Measurements from ENCODE around the gene HSPB3. TPM values are rescaled to one million over a fixed set of nuclear protein-coding genes. Genes with fewer than 3 reads are reported as not detected.
A peak's percentile ranks its signal among the peaks of the same experiment; 100 is the strongest.

HSPB3 gene
- total and polyA plus RNA-seq, 2 of the 4 experiments (the other 2 are of a cell fraction), result 0.31 to 0.54 TPM

- no TSS peak for BruUV-seq (replicated peaks)
- no peak overlapping the region for H2AK9ac ChIP-seq (replicated peaks; ENCODE audit: low read depth, low read length, poor library complexity)
- H4K8ac ChIP-seq (ENCODE audit: low read depth in 2 of 2, low read length in 2 of 2), result no peak overlapping the region
- no peak overlapping the region for H3K14ac ChIP-seq (replicated peaks; ENCODE audit: low read depth, low read length)
- no peak overlapping the region for H2BK120ac ChIP-seq (ENCODE audit: low read depth, low read length)
- no peak overlapping the region for H3K4me3 ChIP-seq (ENCODE audit: insufficient read depth, low read depth, low read length)
- H4K91ac ChIP-seq (ENCODE audit: insufficient read depth, low read depth, low read length), result no peak overlapping the region
- no peak overlapping the region for H3K4ac ChIP-seq (ENCODE audit: low read depth, low read length)
- no peak overlapping the region for H2AK5ac ChIP-seq (ENCODE audit: low read depth, low read length)
- no peak overlapping the region for H4K5ac ChIP-seq (ENCODE audit: low read depth, low read length)
- H3K9ac ChIP-seq (ENCODE audit: low read depth, low read length), result no peak overlapping the region
- ChIA-PET POLR2A (ENCODE audit: unreplicated experiment) (no interaction called here), CTCF (no interaction called here)
- peak overlapping the region; percentile 9; the same call in 1 of the 2 replicates for H3K23ac ChIP-seq (ENCODE audit: low read depth, low read length)
- no peak overlapping the region for H2AFZ ChIP-seq (replicated peaks; ENCODE audit: low read length, poor library complexity)
- H2BK15ac ChIP-seq (ENCODE audit: low read depth, low read length), result no peak overlapping the region; the same call in 2 of the 3 replicates
- DNase-seq (no peak), ATAC-seq (ENCODE audit: low read depth) (no peak)
- no peaks in the 10 kb centered on the region for H3K79me1 ChIP-seq (ENCODE audit: low read depth in 1 of 2, low read length in 2 of 2)
- in situ Hi-C loops (cut with MboI; ENCODE audit: low sequenced_read_pairs), result loop anchor here (5.0 kb wide), 1 partner anchor 36 kb away; no protein-coding TSS in a partner anchor
- no peak overlapping the region for H3K56ac ChIP-seq (ENCODE audit: extremely low read depth, insufficient read depth, low read length)
- no peak overlapping the region for H2BK5ac ChIP-seq (ENCODE audit: low read depth, low read length, poor library complexity, severe bottlenecking)
- no peaks in the 10 kb centered on the region for H3K9me3 ChIP-seq (ENCODE audit: control insufficient read depth, insufficient read depth, low read length)
- TF ChIP-seq MAFK (IDR thresholded peaks at IDR 0.05; ENCODE audit: low read depth, low read length), result no peak
- TF ChIP-seq CEBPB (IDR thresholded peaks at IDR 0.05; ENCODE audit: low read depth, low read length), result no peak
- no peak for TF ChIP-seq USF2 (IDR thresholded peaks at IDR 0.05; ENCODE audit: low read depth, low read length)
- TF ChIP-seq MAZ (IDR thresholded peaks at IDR 0.05; ENCODE audit: borderline replicate concordance, low read depth, low read length), result no peak
- no peak for TF ChIP-seq CHD1 (IDR thresholded peaks at IDR 0.05; ENCODE audit: low read depth, low read length)
- TF ChIP-seq CTCF (conservative IDR thresholded peaks at IDR 0.05; ENCODE audit: low read depth, low read length), result no peak
- TF ChIP-seq NFE2L2 (IDR thresholded peaks at IDR 0.05; ENCODE audit: low read depth, low read length), result no peak
- no peak for TF ChIP-seq POLR2A (IDR thresholded peaks at IDR 0.05; ENCODE audit: low read depth, low read length)
- TF ChIP-seq RAD21 (IDR thresholded peaks at IDR 0.05; ENCODE audit: low read length), result no peak
- no peak for TF ChIP-seq RCOR1 (IDR thresholded peaks at IDR 0.05; ENCODE audit: insufficient replicate concordance, low read length)
- TF ChIP-seq ELK1 (IDR thresholded peaks at IDR 0.05; ENCODE audit: borderline replicate concordance, low read depth, low read length), result no peak
- no peak for TF ChIP-seq MXI1 (IDR thresholded peaks at IDR 0.05; ENCODE audit: borderline replicate concordance, low read depth, low read length)
- TF ChIP-seq FOS (IDR thresholded peaks at IDR 0.05; ENCODE audit: low read depth, low read length), result no peak
- no peak for TF ChIP-seq BHLHE40 (IDR thresholded peaks at IDR 0.05; ENCODE audit: low read depth, low read length)
- no peak for TF ChIP-seq RFX5 (IDR thresholded peaks at IDR 0.05; ENCODE audit: low read depth, low read length)
- TF ChIP-seq SMC3 (IDR thresholded peaks at IDR 0.05; ENCODE audit: low read depth, low read length), result no peak
- H3K36me3 ChIP-seq (ENCODE audit: control insufficient read depth, insufficient read depth, low read length), result no peaks in the 10 kb centered on the region
- no peaks in the 10 kb centered on the region for H4K20me1 ChIP-seq (ENCODE audit: insufficient read depth, low read length)
- no peak overlapping the region for H3K18ac ChIP-seq (ENCODE audit: low read depth, low read length)
- intact Hi-C loops (cut with micrococcal nuclease), result loop anchor here (10.0 kb wide), 1 partner anchor 419 kb away; no protein-coding TSS in a partner anchor
- WGBS, 2 experiments (ENCODE audit: extremely low coverage in 2 of 2, insufficient read length in 1 of 2), result 88% methylated on average over 1 of the region's 2 CpGs; no CpG with 5 or more reads in 1 of the 2 experiments
- no peak overlapping the region for H2BK20ac ChIP-seq (ENCODE audit: low read depth, low read length)
- H3K4me1 ChIP-seq (ENCODE audit: control insufficient read depth, insufficient read depth, low read length), result no peaks in the 10 kb centered on the region
- dilution Hi-C loops (cut with HindIII; ENCODE audit: low sequenced_read_pairs, unreplicated experiment), result no loop called here
- H3K27me3 ChIP-seq (ENCODE audit: control insufficient read depth, insufficient read depth, low read length), result peaks cover 8% of the 10 kb centered on the region
- no peaks in the 10 kb centered on the region for H3K9me1 ChIP-seq (ENCODE audit: insufficient read depth, low read length)
- H3K4me2 ChIP-seq (ENCODE audit: low read depth, low read length), result no peak overlapping the region
- H3K27ac ChIP-seq (ENCODE audit: insufficient read depth, low read length), result no peak overlapping the region
Measured at GRCh38 chr5:54445691-54446378, 9.7 kb upstream of the HSPB3 start.
